ENCODE measurements around the gene CLDN18.

GRCh38 chr3:138078096-138078495 lies 68.1 kb downstream of the CLDN18 start:
- TF ChIP-seq EZH2 (IDR thresholded peaks at IDR 0.05) (no peak), POLR2AphosphoS5 (IDR thresholded peaks at IDR 0.05; ENCODE audit: borderline replicate concordance, low read depth, low read length) (no peak), FOXP2 (optimal IDR thresholded peaks at IDR 0.05; ENCODE audit: control extremely low read depth, extremely low read length, insufficient read depth) (no peak)
